ENCODE measurements around the gene PARP2.

Gene PARP2

GRCh38 chr14:20343092-20343861 is at the start of gene PARP2:
Gene PARP2, plus strand, starts transcription at chr14:20343635. Its CDS starts 7 bp downstream, at chr14:20343642.
- H3K9me3 ChIP-seq: no peaks in the 10 kb centered on the region
- no peak for TF ChIP-seq CTCF (IDR thresholded peaks at IDR 0.05)
- H3K36me3 ChIP-seq: no peaks in the 10 kb centered on the region
- H3K4me3 ChIP-seq (ENCODE audit: low read depth in 1 of 2, low read length in 1 of 2): peak within 1 kb of the TSS; percentile 72 to 78
- no peaks in the 10 kb centered on the region for H3K27me3 ChIP-seq
- H3K27ac ChIP-seq: peak within 1 kb of the TSS; percentile 88
- peaks cover 9 to 16% of the 10 kb centered on the region in 2 experiments for H3K4me1 ChIP-seq (ENCODE audit: control insufficient read depth in 1 of 2, insufficient read depth in 1 of 2, low read depth in 1 of 2, low read length in 1 of 2)

GRCh38 chr14:20294636-20295035 is 48.8 kb upstream of the PARP2 start:
- no peaks in the 10 kb centered on the region for H3K9me3 ChIP-seq
- no peaks in the 10 kb centered on the region for H3K27me3 ChIP-seq
- H3K36me3 ChIP-seq: peaks cover 99% of the 10 kb centered on the region
- no peak for TF ChIP-seq CTCF (IDR thresholded peaks at IDR 0.05)
- H3K4me3 ChIP-seq (ENCODE audit: low read depth in 1 of 2, low read length in 1 of 2): no peak overlapping the region
- H3K27ac ChIP-seq: no peak overlapping the region
- H3K4me1 ChIP-seq (ENCODE audit: control insufficient read depth in 1 of 2, insufficient read depth in 1 of 2, low read depth in 1 of 2, low read length in 1 of 2): no peaks in the 10 kb centered on the region

GRCh38 chr14:20295067-20295466 is 48.4 kb upstream of the PARP2 start:
- H3K27ac ChIP-seq: no peak overlapping the region
- no peak overlapping the region for H3K4me3 ChIP-seq (ENCODE audit: low read depth in 1 of 2, low read length in 1 of 2)
- H3K27me3 ChIP-seq: no peaks in the 10 kb centered on the region
- H3K9me3 ChIP-seq: no peaks in the 10 kb centered on the region
- H3K36me3 ChIP-seq: peaks cover 99% of the 10 kb centered on the region
- no peak for TF ChIP-seq CTCF (IDR thresholded peaks at IDR 0.05)
- no peaks in the 10 kb centered on the region for H3K4me1 ChIP-seq (ENCODE audit: control insufficient read depth in 1 of 2, insufficient read depth in 1 of 2, low read depth in 1 of 2, low read length in 1 of 2)

- peaks cover 7 to 11% of the 10 kb centered on the region in 2 experiments for H3K4me1 ChIP-seq (ENCODE audit: control insufficient read depth in 1 of 2, insufficient read depth in 1 of 2, low read depth in 1 of 2, low read length in 1 of 2)
- no peaks in the 10 kb centered on the region for H3K27me3 ChIP-seq
- no peak overlapping the region for H3K27ac ChIP-seq
- H3K4me3 ChIP-seq (ENCODE audit: low read depth in 1 of 2, low read length in 1 of 2): no peak overlapping the region
- TF ChIP-seq CTCF (IDR thresholded peaks at IDR 0.05): no peak
- peaks cover 47% of the 10 kb centered on the region for H3K36me3 ChIP-seq
- no peaks in the 10 kb centered on the region for H3K9me3 ChIP-seq
Measured at GRCh38 chr14:20302042-20302755, 41.2 kb upstream of the PARP2 start.

GRCh38 chr14:20305265-20306078 is 38.0 kb upstream of the PARP2 start, which contains the start of gene TTC5:
Gene TTC5, minus strand, starts transcription at chr14:20305951. Its CDS starts 14 bp downstream, at chr14:20305937.
- Histone ChIP-seq H3K27ac (peak within 1 kb of the TSS; percentile 64), H3K27me3 (no peaks in the 10 kb centered on the region), H3K36me3 (peaks cover 16% of the 10 kb centered on the region), H3K9me3 (no peaks in the 10 kb centered on the region), H3K4me3 (ENCODE audit: low read depth in 1 of 2, low read length in 1 of 2) (peak within 1 kb of the TSS; percentile 62 to 80), H3K4me1 (ENCODE audit: control insufficient read depth in 1 of 2, insufficient read depth in 1 of 2, low read depth in 1 of 2, low read length in 1 of 2) (peaks cover 7 to 11% of the 10 kb centered on the region in 2 experiments)
- peak; percentile 85 for TF ChIP-seq CTCF (IDR thresholded peaks at IDR 0.05)

Data from neutrophil (primary cell).